GM23248 (cell line): ENCODE data around the gene LRSAM1.

Source experiments
- EZH2 ChIP-seq: fragments of 200-600 bp; sonication (generic); IDR thresholded peaks from 2 replicates; pipeline ENCODE4 v1.6.1; 2018; ENCODE audit warnings: antibody characterized with exemption, mild to moderate bottlenecking; ENCODE audit not compliant: insufficient read depth, poor library complexity, severe bottlenecking
- EZH2phosphoT487 ChIP-seq: fragments of 200-600 bp; sonication (generic); IDR thresholded peaks from 2 replicates; pipeline ENCODE4 v1.6.1; 2018; ENCODE audit warnings: antibody characterized with exemption, moderate library complexity, mild to moderate bottlenecking, low read depth; ENCODE audit not compliant: insufficient read depth

- TF ChIP-seq EZH2 (no peak), EZH2phosphoT487 (no peak)
These were observed 72.1 kb downstream of the LRSAM1 start for GRCh38 chr9:127523312-127523851.
